HepG2 (cell line): ENCODE measurements around the gene DDX46. TPM values are rescaled to one million over a fixed set of nuclear protein-coding genes. Genes with fewer than 3 reads are reported as not detected.

Source experiments
- ATAC-seq: fragments of 200-7000 bp; cut with Tn5 transposase; 3 replicates; pipeline ENCODE4 v1.9.1; 2020; ENCODE audit warnings: mild to moderate bottlenecking, moderate library complexity
- BruUV-seq: library from RNA; stranded (reverse); fragments of 400-500 nt; replicated peaks from 2 replicates; lab custom pipeline; 2021; lab: Mats Ljungman, UMichigan
- CTCF ChIA-PET: fragments of 300-600 bp; formaldehyde crosslinking; extraction: SDS; loops from one replicate; lab custom pipeline; 2021; ENCODE audit warnings: low total read pairs, inconsistent platforms, low intra/inter-chr PET ratio; lab: Yijun Ruan, JAX
- POLR2A ChIA-PET: fragments of 350-600 bp; sonication (Branson Sonifier 250); formaldehyde crosslinking; loops from one replicate; lab custom pipeline; 2020; ENCODE audit warnings: antibody characterized with exemption, inconsistent platforms; lab: Yijun Ruan, JAX
- DNase-seq: peaks from one replicate; pipeline ENCODE4 v3.0.0-alpha.2; 2015; ENCODE audit warnings: low spot score
- FAIRE-seq: peaks from 3 replicates; lab custom pipeline; 2011; peaks lifted over from hg19 to GRCh38; lab: Jason Lieb, UNC
- H2AFZ ChIP-seq: one replicate; pipeline ENCODE4 v1.6.1; 2011; ENCODE audit warnings: low read length, inconsistent platforms
- H3K27ac ChIP-seq: fragments of 300-600 bp; 3 replicates; pipeline ENCODE4 v1.8.0; 2011; ENCODE audit warnings: mixed run types, mild to moderate bottlenecking, mixed read lengths, low read length, inconsistent platforms; ENCODE audit not compliant: insufficient read depth; ENCODE audit errors: extremely low read length
- H3K27me3 ChIP-seq, 2 experiments: fragments of 200-600 bp in 1 of 2; 2 replicates in 1 of 2; 3 replicates in 1 of 2; pipeline versions ENCODE4 v1.6.0 to v1.8.0; 2011; ENCODE audit warnings: low read length in 2 of 2, mild to moderate bottlenecking in 2 of 2, moderate library complexity in 2 of 2, inconsistent platforms in 1 of 2; ENCODE audit not compliant: insufficient read depth in 2 of 2, control insufficient read depth in 1 of 2
- H3K36me3 ChIP-seq, 2 experiments: fragments of 200-600 bp in 1 of 2; replicated peaks in 1 of 2; 2 replicates in 1 of 2; 3 replicates in 1 of 2; pipeline versions ENCODE4 v1.5.1 to v1.8.0; 2011; ENCODE audit warnings: low read length in 2 of 2, inconsistent platforms in 1 of 2; ENCODE audit not compliant: insufficient read depth in 2 of 2, control insufficient read depth in 1 of 2
- H3K4me1 ChIP-seq: 2 replicates; pipeline ENCODE4 v1.5.1; 2012; ENCODE audit warnings: low read length, inconsistent platforms; ENCODE audit not compliant: insufficient read depth
- H3K4me2 ChIP-seq: 2 replicates; pipeline ENCODE4 v1.6.0; 2011; ENCODE audit warnings: low read depth, low read length, inconsistent platforms
- H3K4me3 ChIP-seq, 3 experiments: fragments of 200-600 bp in 1 of 3; sonication (generic), shearing (Covaris generic) in 1 of 3; replicated peaks in 1 of 3; 2 replicates each; pipeline ENCODE4 v1.5.1; 2011 to 2016; ENCODE audit warnings: low read length in 3 of 3, inconsistent platforms in 2 of 3, low read depth in 2 of 3, mild to moderate bottlenecking in 2 of 3, control low read depth in 1 of 3, mixed read lengths in 1 of 3; ENCODE audit not compliant: insufficient read depth in 1 of 3
- H3K79me2 ChIP-seq: one replicate; pipeline ENCODE4 v1.6.1; 2011; ENCODE audit warnings: low read length, inconsistent platforms; ENCODE audit not compliant: insufficient read depth
- H3K9ac ChIP-seq: 2 replicates; pipeline ENCODE4 v1.6.0; 2011; ENCODE audit warnings: mild to moderate bottlenecking, low read depth, low read length, inconsistent platforms; ENCODE audit not compliant: insufficient read depth
- H3K9me3 ChIP-seq: 2 replicates; pipeline ENCODE4 v1.5.1; 2012; ENCODE audit warnings: mild to moderate bottlenecking, low read length
- H4K20me1 ChIP-seq: 2 replicates; pipeline ENCODE4 v1.6.0; 2011; ENCODE audit warnings: inconsistent platforms, mild to moderate bottlenecking, low read length, moderate library complexity; ENCODE audit not compliant: insufficient read depth
- ELF1 ChIP-seq: sonication (generic); formaldehyde crosslinking; IDR thresholded peaks from 2 replicates; pipeline ENCODE4 v1.4.0; 2020; ENCODE audit warnings: missing genetic modification reagents
- GATAD2A ChIP-seq: IDR thresholded peaks from 2 replicates; pipeline ENCODE4 v1.6.1; 2016
- ISX ChIP-seq: sonication (generic); formaldehyde crosslinking; conservative IDR thresholded peaks from 2 replicates; pipeline ENCODE4 v1.5.0; 2020; ENCODE audit warnings: missing genetic modification reagents
- KDM5A ChIP-seq: fragments of 200-600 bp; sonication (generic); IDR thresholded peaks from 2 replicates; pipeline ENCODE4 v1.7.0; 2018; ENCODE audit warnings: antibody characterized with exemption, mild to moderate bottlenecking, low read length, borderline replicate concordance
- SAFB2 ChIP-seq: sonication (generic); formaldehyde crosslinking; IDR thresholded peaks from 2 replicates; pipeline ENCODE4 v1.5.1; 2020; ENCODE audit warnings: missing genetic modification reagents, low read depth, mild to moderate bottlenecking, borderline replicate concordance
- SALL2 ChIP-seq: sonication (generic); formaldehyde crosslinking; IDR thresholded peaks from 2 replicates; pipeline ENCODE4 v1.8.1; 2023; ENCODE audit warnings: mild to moderate bottlenecking, missing genetic modification reagents, inconsistent platforms
- U2AF2 ChIP-seq: fragments of 200-400 bp; formaldehyde crosslinking; IDR thresholded peaks from 2 replicates; pipeline ENCODE4 v1.6.1; 2017; ENCODE audit warnings: low read depth, mild to moderate bottlenecking, low read length
- ZFYVE20 ChIP-seq: sonication (generic); formaldehyde crosslinking; IDR thresholded peaks from 2 replicates; pipeline ENCODE4 v1.8.0; 2023; ENCODE audit warnings: low read depth, mild to moderate bottlenecking, moderate library complexity, missing genetic modification reagents, borderline replicate concordance
- ZNF543 ChIP-seq: sonication (generic); formaldehyde crosslinking; IDR thresholded peaks from 2 replicates; pipeline ENCODE4 v1.4.0; 2020; ENCODE audit warnings: mild to moderate bottlenecking, missing genetic modification reagents
- ZNF546 ChIP-seq: sonication (generic); formaldehyde crosslinking; conservative IDR thresholded peaks from 2 replicates; pipeline ENCODE4 v1.8.1; 2023; ENCODE audit warnings: mild to moderate bottlenecking, missing genetic modification reagents
- ZNF558 ChIP-seq: sonication (generic); formaldehyde crosslinking; IDR thresholded peaks from 2 replicates; pipeline ENCODE4 v1.9.0; 2022; ENCODE audit warnings: mild to moderate bottlenecking, missing genetic modification reagents, borderline replicate concordance
- ZNF747 ChIP-seq: sonication (generic); formaldehyde crosslinking; IDR thresholded peaks from 2 replicates; pipeline ENCODE4 v1.8.1; 2023; ENCODE audit warnings: missing genetic modification reagents, mild to moderate bottlenecking, borderline replicate concordance
- ZNF766 ChIP-seq: sonication (generic); formaldehyde crosslinking; IDR thresholded peaks from 2 replicates; pipeline ENCODE4 v1.5.0; 2020; ENCODE audit warnings: missing genetic modification reagents, borderline replicate concordance
- ZNF781 ChIP-seq: sonication (generic); formaldehyde crosslinking; IDR thresholded peaks from 2 replicates; pipeline ENCODE4 v1.5.1; 2020; ENCODE audit warnings: borderline replicate concordance, mild to moderate bottlenecking, missing genetic modification reagents; ENCODE audit errors: not compliant biosample characterization
- WGBS: methylation state at CpG from one replicate; pipeline ENCODE4 v1.1.6; 2017; ENCODE audit warnings: low lambda C conversion rate; 5-methylcytosine and 5-hydroxymethylcytosine counted together
- in situ Hi-C: cut with HindIII; loops from 2 replicates; pipeline ENCODE4 v1.10.0; 2017; ENCODE audit warnings: low pct_unique_long_range_greater_than_20kb; ENCODE audit not compliant: extremely low pct_ligation_motif_present
- intact Hi-C: fragments of 100-400 bp; cut with micrococcal nuclease; formaldehyde crosslinking; loops from one replicate; pipeline ENCODE4 v1.10.0; 2022; ENCODE audit not compliant: unreplicated experiment
- polyA plus RNA-seq, 8 experiments: library from polyadenylated mRNA; depleted of rRNA in 3 of 8; stranded (reverse) in 7 of 8; unstranded in 1 of 8; fragments of >200 nt; fragmentation: Illumina TruSeq in 4 of 8; extraction: Trizol in 4 of 8; gene quantifications; 2 replicates each; pipeline versions ENCODE4 v1.2.1 to v1.2.3, GENCODE V29; 2011 to 2016; ENCODE audit warnings: low read depth in 4 of 8, missing spikeins in 1 of 8, mixed read lengths in 1 of 8; ENCODE audit not compliant: insufficient read depth in 1 of 8
- total RNA-seq, 5 experiments: library from RNA; depleted of rRNA; stranded (reverse); fragments of >200 nt; fragmentation: Illumina TruSeq; extraction: Trizol; gene quantifications; 2 replicates each; pipeline ENCODE4 v1.2.3, GENCODE V29; 2016; ENCODE audit warnings: low read depth in 1 of 5
- TF ChIP-seq, protein P1 (sequence below): sonication (generic); formaldehyde crosslinking; IDR thresholded peaks from 2 replicates; pipeline ENCODE4 v1.4.0; 2020; ENCODE audit warnings: missing genetic modification reagents, borderline replicate concordance
- TF ChIP-seq, protein P2 (sequence below): sonication (generic); formaldehyde crosslinking; IDR thresholded peaks from 2 replicates; pipeline ENCODE4 v1.8.0; 2022; ENCODE audit warnings: mild to moderate bottlenecking, missing genetic modification reagents, moderate library complexity
- TF ChIP-seq, protein P3 (sequence below): sonication (generic); formaldehyde crosslinking; IDR thresholded peaks from 2 replicates; pipeline ENCODE4 v1.5.1; 2020; ENCODE audit warnings: mild to moderate bottlenecking, missing genetic modification reagents, borderline replicate concordance

The DDX46 gene
- total and polyA plus RNA-seq, 2 of the 13 experiments (the other 11 are each of a cell fraction or from before 2014, with no cell fraction given), result 27.3 to 59.3 TPM

DNA sequence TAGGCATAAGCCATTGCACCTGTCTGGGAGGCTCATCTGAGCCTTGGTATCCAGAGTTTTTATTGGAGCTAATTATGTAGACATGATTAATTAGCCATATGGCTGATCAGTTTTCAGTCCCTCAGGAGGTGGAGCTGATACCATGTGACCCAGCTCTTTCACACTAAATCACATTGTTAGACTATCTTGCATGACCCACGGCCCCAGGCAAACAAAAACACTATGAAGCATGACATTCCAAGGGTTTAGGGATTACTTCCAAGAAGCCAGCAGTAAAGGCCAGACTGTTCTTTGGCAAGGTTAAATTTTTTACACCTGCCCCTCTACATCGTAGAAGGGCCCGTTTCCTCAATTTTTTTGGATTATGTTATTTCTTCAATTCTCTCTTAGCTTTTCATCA is 82.2 kb downstream of the DDX46 start:
- Histone ChIP-seq H3K4me3 (no peak overlapping the region), H3K4me2 (no peak overlapping the region), H3K4me1 (peaks cover 42% of the 10 kb centered on the region), H3K27me3 (no peaks in the 10 kb centered on the region), H3K36me3 (peaks cover 0 to 14% of the 10 kb centered on the region in 2 experiments; a peak in 3 of 5 replicates), H3K9me3 (no peaks in the 10 kb centered on the region), H2AFZ (no peak overlapping the region), H3K27ac (no peak overlapping the region), H3K9ac (no peak overlapping the region), H4K20me1 (no peaks in the 10 kb centered on the region), H3K79me2 (no peaks in the 10 kb centered on the region)
- 96% methylated on average over 3 of the region's 3 CpGs for WGBS
- FAIRE-seq, result no peak
- in situ Hi-C loops, result no loop called here
- CTCF ChIA-PET, result no interaction called here
- no peak for DNase-seq
- intact Hi-C loops, result no loop called here
- POLR2A ChIA-PET, result interaction anchor here (1.1 kb wide), 1 partner anchor 103 kb away, joined by 5 read pairs; no protein-coding TSS in a partner anchor
- no TSS peak for BruUV-seq
- ATAC-seq, result no peak
- TF ChIP-seq, protein P1, sequence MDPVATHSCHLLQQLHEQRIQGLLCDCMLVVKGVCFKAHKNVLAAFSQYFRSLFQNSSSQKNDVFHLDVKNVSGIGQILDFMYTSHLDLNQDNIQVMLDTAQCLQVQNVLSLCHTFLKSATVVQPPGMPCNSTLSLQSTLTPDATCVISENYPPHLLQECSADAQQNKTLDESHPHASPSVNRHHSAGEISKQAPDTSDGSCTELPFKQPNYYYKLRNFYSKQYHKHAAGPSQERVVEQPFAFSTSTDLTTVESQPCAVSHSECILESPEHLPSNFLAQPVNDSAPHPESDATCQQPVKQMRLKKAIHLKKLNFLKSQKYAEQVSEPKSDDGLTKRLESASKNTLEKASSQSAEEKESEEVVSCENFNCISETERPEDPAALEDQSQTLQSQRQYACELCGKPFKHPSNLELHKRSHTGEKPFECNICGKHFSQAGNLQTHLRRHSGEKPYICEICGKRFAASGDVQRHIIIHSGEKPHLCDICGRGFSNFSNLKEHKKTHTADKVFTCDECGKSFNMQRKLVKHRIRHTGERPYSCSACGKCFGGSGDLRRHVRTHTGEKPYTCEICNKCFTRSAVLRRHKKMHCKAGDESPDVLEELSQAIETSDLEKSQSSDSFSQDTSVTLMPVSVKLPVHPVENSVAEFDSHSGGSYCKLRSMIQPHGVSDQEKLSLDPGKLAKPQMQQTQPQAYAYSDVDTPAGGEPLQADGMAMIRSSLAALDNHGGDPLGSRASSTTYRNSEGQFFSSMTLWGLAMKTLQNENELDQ (CRISPR knock-in tag), result no peak
- TF ChIP-seq ZFYVE20, result no peak
- no peak for TF ChIP-seq ZNF766 (CRISPR knock-in tag)
- no peak for TF ChIP-seq ZNF781 (CRISPR knock-in tag)
- no peak for TF ChIP-seq ZNF747 (CRISPR knock-in tag)
- TF ChIP-seq ZNF546 (CRISPR knock-in tag), result no peak
- no peak for TF ChIP-seq ELF1 (CRISPR knock-in tag)
- TF ChIP-seq U2AF2, result no peak
- no peak for TF ChIP-seq GATAD2A (CRISPR knock-in tag)
- TF ChIP-seq ZNF543 (CRISPR knock-in tag), result no peak
- TF ChIP-seq ZNF558 (CRISPR knock-in tag), result no peak
- TF ChIP-seq SAFB2 (CRISPR knock-in tag), result no peak
- no peak for TF ChIP-seq ISX (CRISPR knock-in tag)
- TF ChIP-seq, protein P2, sequence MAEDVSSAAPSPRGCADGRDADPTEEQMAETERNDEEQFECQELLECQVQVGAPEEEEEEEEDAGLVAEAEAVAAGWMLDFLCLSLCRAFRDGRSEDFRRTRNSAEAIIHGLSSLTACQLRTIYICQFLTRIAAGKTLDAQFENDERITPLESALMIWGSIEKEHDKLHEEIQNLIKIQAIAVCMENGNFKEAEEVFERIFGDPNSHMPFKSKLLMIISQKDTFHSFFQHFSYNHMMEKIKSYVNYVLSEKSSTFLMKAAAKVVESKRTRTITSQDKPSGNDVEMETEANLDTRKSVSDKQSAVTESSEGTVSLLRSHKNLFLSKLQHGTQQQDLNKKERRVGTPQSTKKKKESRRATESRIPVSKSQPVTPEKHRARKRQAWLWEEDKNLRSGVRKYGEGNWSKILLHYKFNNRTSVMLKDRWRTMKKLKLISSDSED, result no peak
- TF ChIP-seq KDM5A, result no peak
- no peak for TF ChIP-seq SALL2 (CRISPR knock-in tag)
- TF ChIP-seq, protein P3, sequence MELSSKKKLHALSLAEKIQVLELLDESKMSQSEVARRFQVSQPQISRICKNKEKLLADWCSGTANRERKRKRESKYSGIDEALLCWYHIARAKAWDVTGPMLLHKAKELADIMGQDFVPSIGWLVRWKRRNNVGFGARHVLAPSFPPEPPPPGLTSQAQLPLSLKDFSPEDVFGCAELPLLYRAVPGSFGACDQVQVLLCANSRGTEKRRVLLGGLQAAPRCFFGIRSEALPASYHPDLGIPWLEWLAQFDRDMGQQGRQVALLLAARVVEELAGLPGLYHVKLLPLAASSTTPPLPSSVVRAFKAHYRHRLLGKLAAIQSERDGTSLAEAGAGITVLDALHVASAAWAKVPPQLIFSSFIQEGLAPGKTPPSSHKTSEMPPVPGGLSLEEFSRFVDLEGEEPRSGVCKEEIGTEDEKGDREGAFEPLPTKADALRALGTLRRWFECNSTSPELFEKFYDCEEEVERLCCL (CRISPR knock-in tag), result no peak
